Breast epithelium (tissue), 4 donors: ENCODE measurements around the gene BCAS3. TPM values are rescaled to one million over a fixed set of nuclear protein-coding genes. Genes with fewer than 3 reads are reported as not detected.

ENCODE experiments used
- DNase-seq, 2 donors: peaks; one replicate each; pipeline ENCODE4 v3.0.0-alpha.2; 2019; ENCODE audit warnings: low spot score in 2 of 2
- H3K27ac ChIP-seq, 2 donors: fragments of 200-600 bp; sonication (generic) in 1 of 2; one replicate each; pipeline ENCODE4 v1.5.1; 2016 to 2019; ENCODE audit warnings: mild to moderate bottlenecking in 1 of 2
- H3K27me3 ChIP-seq, 2 donors: fragments of 200-600 bp; sonication (generic) in 1 of 2; one replicate each; pipeline versions ENCODE4 v1.5.1 to v1.6.0; 2017 to 2019; ENCODE audit warnings: control low read depth in 1 of 2, mild to moderate bottlenecking in 1 of 2
- H3K36me3 ChIP-seq: fragments of 200-600 bp; one replicate; pipeline ENCODE4 v1.5.1; 2019
- H3K4me1 ChIP-seq, 2 donors: fragments of 200-600 bp; sonication (generic); one replicate each; pipeline ENCODE4 v1.5.1; 2016 to 2019; ENCODE audit warnings: control low read depth in 1 of 2
- H3K4me3 ChIP-seq, 3 donors: fragments of 200-600 bp; sonication (generic); 1 replicate in 2 of 3; 2 replicates in 1 of 3; pipeline ENCODE4 v1.5.1; 2016 to 2019; ENCODE audit warnings: mild to moderate bottlenecking in 3 of 3, moderate library complexity in 2 of 3
- H3K9me3 ChIP-seq, 2 donors: fragments of 200-600 bp; sonication (generic) in 1 of 2; one replicate each; pipeline ENCODE4 v1.5.1; 2016 to 2019; ENCODE audit warnings: control low read depth in 1 of 2
- CTCF ChIP-seq, 3 donors: fragments of 450-650 bp; IDR thresholded peaks; one replicate each; pipeline ENCODE4 v1.5.1; 2016 to 2017; ENCODE audit warnings: antibody characterized with exemption in 3 of 3, mild to moderate bottlenecking in 3 of 3, moderate library complexity in 3 of 3
- POLR2A ChIP-seq: fragments of 450-650 bp; IDR thresholded peaks from one replicate; pipeline ENCODE4 v1.6.1; 2016; ENCODE audit warnings: antibody characterized with exemption, mild to moderate bottlenecking, moderate library complexity
- POLR2AphosphoS5 ChIP-seq, 3 donors: sonication (generic); formaldehyde crosslinking; IDR thresholded peaks; one replicate each; pipeline ENCODE4 v1.6.1; 2017; ENCODE audit warnings: antibody characterized with exemption in 3 of 3
- intact Hi-C: fragments of 100-400 bp; cut with DNase I; formaldehyde crosslinking; loops from one replicate; pipeline ENCODE4 v1.15.1; 2023; ENCODE audit warnings: low total_unique reads
- total RNA-seq, 3 donors: library from RNA; depleted of rRNA; stranded (reverse); fragments of >200 nt; gene quantifications; one replicate each; pipeline ENCODE4 v1.1.0, GENCODE V29; 2016

The BCAS3 gene
- total RNA-seq, 3 donors from 2014 or later = 30.8 to 47.9 (median 31.2) TPM

DNA sequence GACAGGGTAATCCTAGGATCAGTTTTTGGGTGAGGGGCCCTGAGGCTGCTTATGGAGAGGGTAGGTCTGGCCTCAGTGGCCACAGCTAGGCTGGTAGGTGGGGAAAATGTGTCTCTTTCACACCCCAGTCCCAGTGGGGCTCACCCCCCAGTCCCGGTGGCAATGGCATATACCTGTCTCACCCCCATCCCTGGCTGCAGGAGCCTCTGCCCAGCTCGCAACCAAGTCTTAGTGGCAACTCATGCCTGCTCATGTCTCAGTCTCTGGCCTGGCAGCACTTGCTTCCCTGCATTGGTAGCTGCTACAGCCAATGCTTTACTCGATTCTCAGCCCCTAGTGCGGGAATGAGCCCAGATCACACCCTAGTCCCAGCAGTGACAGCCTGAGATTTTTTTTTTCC, 221.5 kb downstream of the BCAS3 start:
- Histone ChIP-seq H3K36me3 (no peaks in the 10 kb centered on the region), H3K27ac (no peak overlapping the region), H3K9me3 (peaks cover 12 to 24% of the 10 kb centered on the region in 2 donors), H3K4me3 (no peak overlapping the region), H3K4me1 (no peaks in the 10 kb centered on the region), H3K27me3 (no peaks in the 10 kb centered on the region)
- no peak for TF ChIP-seq CTCF (IDR thresholded peaks at IDR 0.05)
- TF ChIP-seq POLR2AphosphoS5 (IDR thresholded peaks at IDR 0.05) = no peak
- TF ChIP-seq POLR2A = no peak
- intact Hi-C loops = no loop called here
- no peak for DNase-seq

DNA sequence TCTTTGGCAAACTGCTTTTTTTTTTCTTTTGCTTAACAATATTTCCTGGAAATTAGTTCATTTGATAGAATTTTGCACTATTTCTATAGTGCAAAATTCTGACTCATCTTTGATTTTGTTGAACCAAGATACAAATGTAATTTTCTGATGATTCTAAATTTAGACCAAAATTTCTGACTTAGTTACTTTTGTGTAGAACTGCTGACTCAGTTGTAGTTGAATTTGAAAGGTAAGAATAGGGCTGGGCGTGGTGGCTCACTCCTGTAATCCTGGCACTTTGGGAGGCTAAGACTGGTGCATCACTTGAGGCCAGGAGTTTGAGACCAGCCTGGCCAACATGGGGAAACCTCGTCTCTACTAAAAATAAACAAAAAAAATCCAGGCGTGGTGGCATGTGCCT, 223.0 kb downstream of the BCAS3 start:
- peaks cover 12 to 22% of the 10 kb centered on the region in 2 donors for H3K9me3 ChIP-seq
- no peak overlapping the region for H3K27ac ChIP-seq
- H3K4me1 ChIP-seq = no peaks in the 10 kb centered on the region
- TF ChIP-seq POLR2AphosphoS5 (IDR thresholded peaks at IDR 0.05) = no peak
- no peak for TF ChIP-seq POLR2A
- TF ChIP-seq CTCF (IDR thresholded peaks at IDR 0.05) = no peak
- H3K27me3 ChIP-seq = no peaks in the 10 kb centered on the region
- DNase-seq = no peak
- H3K36me3 ChIP-seq = no peaks in the 10 kb centered on the region
- no peak overlapping the region for H3K4me3 ChIP-seq
- intact Hi-C loops = no loop called here

DNA sequence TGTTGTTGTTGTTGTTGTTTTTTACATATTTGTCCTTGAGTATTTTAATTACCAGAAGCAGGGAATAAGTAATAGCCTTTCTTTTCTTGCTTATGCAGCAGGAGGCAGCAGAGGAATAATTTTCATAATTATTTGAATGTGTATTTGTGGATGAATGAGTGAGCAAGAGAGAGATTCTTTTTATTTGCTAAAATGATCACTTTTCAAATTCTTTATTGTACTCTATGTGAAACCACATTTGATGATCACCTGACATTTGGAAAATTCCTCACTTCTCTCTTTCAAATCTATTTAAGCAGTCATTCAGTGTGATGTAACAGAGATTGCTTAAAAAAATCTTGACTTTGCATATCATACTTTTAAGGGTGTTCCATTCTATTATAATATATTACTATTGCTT, 223.6 kb downstream of the BCAS3 start:
- intact Hi-C loops = no loop called here
- Histone ChIP-seq H3K27me3 (no peaks in the 10 kb centered on the region), H3K4me3 (no peak overlapping the region), H3K9me3 (peaks cover 12 to 16% of the 10 kb centered on the region in 2 donors), H3K36me3 (no peaks in the 10 kb centered on the region), H3K27ac (no peak overlapping the region), H3K4me1 (no peaks in the 10 kb centered on the region)
- TF ChIP-seq CTCF (IDR thresholded peaks at IDR 0.05) (no peak), POLR2AphosphoS5 (IDR thresholded peaks at IDR 0.05) (no peak), POLR2A (no peak)
- no peak for DNase-seq

- Histone ChIP-seq H3K4me1 (no peaks in the 10 kb centered on the region), H3K9me3 (peaks cover 10% of the 10 kb centered on the region in 2 donors), H3K36me3 (no peaks in the 10 kb centered on the region), H3K4me3 (no peak overlapping the region), H3K27ac (no peak overlapping the region), H3K27me3 (no peaks in the 10 kb centered on the region)
- DNase-seq = no peak
- intact Hi-C loops = no loop called here
- TF ChIP-seq POLR2A (no peak), CTCF (IDR thresholded peaks at IDR 0.05) (no peak), POLR2AphosphoS5 (IDR thresholded peaks at IDR 0.05) (no peak)
Measured at GRCh38 chr17:60901806-60902205, 224.2 kb downstream of the BCAS3 start.

DNA sequence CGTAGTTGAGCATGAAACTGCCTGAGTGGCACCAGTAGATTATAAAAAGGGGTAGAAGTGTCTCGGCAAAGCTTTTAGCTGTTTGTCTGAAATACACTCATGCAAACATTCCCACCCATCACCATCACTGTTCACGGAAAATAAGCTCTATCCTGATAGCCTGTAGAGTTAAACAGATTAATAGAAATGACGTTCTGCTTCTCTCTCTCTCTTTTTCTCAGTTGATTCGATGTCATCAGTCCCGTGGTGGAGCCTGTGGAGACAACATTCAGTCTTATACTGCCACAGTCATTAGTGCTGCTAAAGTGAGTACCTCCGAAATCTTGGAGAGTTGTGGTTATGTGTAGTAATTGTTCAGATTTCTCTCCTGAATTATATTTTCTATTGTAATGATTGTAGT, 224.7 kb downstream of the BCAS3 start:
- DNase-seq = no peak
- no peak overlapping the region for H3K4me3 ChIP-seq
- H3K27me3 ChIP-seq = no peaks in the 10 kb centered on the region
- TF ChIP-seq POLR2A (no peak), CTCF (IDR thresholded peaks at IDR 0.05) (no peak), POLR2AphosphoS5 (IDR thresholded peaks at IDR 0.05) (no peak)
- intact Hi-C loops = no loop called here
- no peaks in the 10 kb centered on the region for H3K36me3 ChIP-seq
- peaks cover 5% of the 10 kb centered on the region in 2 donors for H3K9me3 ChIP-seq
- H3K27ac ChIP-seq = no peak overlapping the region
- H3K4me1 ChIP-seq = no peaks in the 10 kb centered on the region
